GM19240 (cell line): ENCODE measurements around the gene MLC1.

Source experiments
- DNase-seq: peaks from one replicate; pipeline ENCODE4 v3.0.0; 2011; ENCODE audit warnings: low spot score; ENCODE audit not compliant: insufficient read length

The MLC1 gene

DNA sequence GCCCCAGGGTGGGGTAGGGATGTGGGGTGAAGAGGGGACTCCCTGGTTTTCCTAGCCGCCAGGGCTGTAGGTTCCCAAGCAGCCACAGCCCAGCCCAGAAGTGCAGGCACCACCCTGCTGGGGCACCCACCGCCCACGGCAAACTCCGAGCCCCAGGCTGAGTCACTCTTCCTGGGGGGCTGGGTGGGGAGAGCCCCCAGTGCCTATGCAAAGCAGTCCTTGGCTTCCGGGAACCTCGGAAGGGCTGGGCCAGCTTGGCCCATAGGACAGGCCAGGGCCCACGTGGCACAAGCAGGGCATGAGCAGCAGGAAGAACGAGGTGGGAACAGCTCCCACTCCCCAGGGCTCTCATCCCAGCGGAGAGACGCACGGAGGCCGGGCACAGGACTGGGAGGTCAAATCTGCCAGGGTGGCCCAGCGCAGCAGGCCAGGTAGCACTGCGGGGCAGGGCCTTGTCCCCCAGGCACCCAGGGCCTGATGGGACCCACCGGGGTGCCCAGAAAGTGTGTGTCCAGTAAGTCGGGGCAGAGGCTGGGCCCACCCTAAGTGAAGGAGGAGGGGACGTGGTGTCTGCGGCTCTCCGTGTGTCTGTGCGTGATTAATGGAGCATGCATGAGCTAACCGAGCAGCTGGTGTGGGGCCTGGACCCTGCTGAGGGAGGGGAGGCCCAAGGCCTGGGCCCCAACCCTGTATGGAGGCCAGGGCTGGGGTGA is 68.1 kb downstream of the MLC1 start:
- DNase-seq: no peak

DNA sequence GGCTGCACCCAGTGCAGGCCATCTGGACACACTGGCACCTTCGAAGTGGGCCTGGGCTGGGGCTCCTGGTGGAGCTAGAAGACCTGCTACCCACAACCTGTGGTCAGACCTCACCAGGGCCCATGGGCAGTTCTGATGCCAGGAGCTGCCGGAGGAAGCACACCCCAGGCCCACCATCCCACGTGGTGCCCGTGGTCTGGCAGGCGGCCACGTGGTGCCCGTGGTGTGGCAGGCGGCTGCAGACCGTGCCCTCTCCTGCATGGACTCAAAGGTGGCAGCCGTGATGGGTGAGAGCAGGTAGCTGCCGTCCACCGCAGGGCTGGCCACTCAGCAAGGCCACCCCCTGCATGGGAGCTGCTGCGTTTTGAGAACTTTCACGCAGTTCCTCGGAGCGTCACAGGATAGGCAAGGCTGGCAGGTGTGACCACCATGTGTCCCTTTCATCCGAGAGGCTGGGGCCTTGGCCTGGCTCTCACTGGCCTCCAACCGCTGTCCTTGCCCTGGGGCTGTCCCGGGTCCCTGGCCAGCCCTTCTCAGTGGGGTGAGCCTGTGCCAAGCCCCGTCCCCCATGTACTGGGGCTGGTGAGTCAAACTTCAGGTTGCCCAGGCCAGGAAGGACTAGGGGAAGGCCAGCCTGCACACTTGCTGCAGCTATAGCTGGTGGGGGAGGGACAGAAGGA is 68.8 kb downstream of the MLC1 start:
- DNase-seq: no peak

DNA sequence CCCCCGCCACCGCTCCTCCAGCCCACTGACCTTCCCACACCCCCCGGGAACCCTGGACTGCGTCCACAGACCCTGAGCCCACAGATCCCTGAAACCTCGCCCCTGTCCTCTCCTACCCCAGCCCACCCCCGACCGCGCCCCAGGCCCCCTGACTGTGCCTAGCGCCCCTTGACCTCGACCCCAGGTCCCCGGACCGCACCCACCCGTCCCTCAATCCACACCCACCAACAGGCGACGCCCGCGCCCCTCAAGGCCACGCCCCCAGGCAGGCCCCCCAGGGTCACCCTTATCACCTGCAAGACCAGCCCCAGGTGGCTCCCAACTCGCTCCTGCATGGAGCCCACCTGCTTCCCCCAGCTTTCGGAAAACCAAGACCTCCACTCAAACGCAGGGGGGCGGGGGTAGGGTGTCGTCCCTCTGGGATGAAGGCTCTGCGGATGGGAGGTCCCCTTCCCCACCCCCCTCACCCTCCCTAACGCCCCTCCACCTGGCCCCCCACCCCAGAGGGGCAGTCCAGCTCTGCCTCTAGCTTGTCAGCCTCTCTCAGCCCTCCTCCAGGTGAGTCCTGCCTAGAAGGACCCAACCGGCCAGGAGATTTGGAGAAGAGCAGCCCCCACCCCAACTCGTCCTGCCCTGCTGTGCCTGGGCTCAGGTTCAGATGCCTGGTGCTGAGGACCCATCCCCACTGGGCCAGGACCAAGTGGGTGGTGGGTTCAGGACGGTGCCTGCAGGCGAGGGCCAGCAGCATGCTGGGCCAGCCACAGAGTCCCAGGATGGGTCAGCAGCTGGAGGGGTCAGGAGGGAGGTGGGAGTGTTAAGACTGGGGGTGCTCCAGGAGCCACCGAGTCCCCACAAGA is 69.5 kb downstream of the MLC1 start:
- DNase-seq: no peak

DNA sequence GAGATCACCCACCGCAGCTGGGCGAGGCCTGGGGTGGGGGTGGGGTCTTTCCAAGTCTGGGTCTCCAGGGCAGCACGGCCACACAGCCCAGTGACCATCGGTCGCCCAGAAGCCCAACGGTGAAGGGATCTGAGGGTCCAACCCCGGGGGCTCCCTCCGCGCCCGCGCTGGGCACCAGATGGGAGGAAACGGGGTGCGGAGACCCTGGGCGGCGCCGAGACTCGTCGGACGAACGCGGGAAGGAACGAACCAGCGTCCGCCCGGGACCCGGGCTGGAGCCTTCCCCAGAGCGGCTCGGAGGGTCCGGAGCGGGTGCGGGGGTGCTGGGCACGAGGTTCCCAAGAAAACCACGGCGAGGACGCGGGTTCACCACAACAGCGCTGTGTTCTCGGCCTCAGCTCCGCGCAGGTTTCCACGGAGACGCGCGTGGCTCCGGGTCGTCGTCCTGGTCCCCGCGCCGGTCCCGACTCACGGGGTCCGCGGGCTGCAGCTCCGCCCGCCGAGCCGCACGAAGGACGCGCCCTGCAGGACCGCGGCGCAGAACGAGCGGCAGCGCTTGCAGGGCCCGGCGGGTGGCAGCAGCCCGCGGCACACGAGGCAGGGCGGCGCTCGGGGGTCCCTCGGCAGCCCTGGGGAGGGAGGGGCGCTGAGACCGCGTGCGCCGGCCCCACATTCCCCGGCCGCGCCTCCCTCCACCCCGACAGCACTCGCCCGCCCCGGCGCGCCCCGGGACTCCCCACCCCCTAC is 70.4 kb downstream of the MLC1 start:
- DNase-seq: no peak

DNA sequence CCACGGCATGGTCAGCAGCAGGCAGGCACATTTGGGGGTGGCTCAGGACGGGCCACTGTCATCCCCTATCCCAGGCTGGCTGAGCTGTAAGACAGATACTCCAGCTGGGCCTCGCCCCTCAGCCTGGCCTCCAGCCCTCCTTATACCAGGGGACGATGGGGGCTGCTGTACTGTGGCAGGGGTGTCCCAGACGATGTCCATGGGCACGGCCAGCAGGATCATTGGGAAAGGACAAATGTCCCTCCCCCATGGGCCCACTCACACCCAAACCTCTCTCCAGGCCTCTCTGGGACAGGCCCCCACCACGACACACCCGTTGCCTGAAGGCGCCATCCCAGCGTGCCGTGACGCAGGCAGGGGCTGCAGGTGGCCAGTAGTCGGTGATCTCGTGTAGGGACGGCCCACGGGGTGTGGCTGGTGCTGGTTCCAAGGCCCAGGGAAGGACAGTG is 71.1 kb downstream of the MLC1 start:
- DNase-seq: no peak

DNA sequence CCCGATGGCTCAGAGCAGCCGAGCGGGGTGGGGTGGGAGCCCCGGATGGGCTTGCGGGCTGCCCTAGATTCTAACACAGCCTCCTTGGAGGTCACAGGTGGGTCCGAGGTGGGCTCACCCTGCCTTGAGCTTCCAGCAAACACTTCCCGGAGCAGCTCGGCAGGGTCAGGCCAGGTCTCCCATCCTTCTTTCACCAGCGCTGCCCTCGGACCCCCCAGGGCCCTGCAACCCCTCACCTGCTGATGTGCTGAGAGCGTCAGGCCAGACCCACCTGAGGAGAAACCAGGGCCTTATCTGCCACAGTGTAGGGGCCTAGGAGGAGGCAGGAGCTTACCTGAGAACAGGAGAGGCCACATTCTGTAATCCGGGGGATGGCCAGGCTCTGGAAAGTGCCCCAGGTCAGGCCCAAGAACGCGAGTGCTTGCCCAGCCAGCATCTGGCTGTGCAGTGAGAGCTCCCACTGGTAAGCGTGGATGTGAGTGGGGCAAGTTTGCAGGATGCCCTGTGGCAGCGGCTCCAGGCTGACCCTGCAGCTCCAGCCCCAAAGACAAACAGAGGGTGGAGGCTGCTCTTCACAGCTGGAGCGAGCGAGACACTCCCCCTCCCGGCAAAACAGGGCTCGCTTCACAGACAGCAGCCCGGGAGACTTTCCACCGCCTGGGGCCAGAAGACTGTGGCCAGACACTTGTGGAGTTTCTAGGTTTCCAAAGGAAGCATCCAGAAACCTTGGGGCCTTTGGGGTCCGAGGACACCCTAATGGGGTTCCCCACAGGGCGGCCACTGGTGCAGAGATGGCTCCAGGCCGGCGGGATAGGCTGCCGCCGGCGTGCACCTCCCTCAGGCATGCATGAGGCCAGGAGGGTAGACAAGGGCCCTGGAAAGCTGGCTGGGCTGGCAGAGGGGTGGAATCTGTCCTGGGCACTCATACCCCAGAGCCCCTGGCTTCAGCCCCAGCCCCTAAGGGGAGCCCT is 72.7 kb downstream of the MLC1 start, which contains the start of gene IL17REL:
Gene IL17REL, minus strand, starts transcription at position 555 of the 971 bp plus-strand sequence. Its CDS starts 119 bp downstream, at position 436.
- no peak for DNase-seq

DNA sequence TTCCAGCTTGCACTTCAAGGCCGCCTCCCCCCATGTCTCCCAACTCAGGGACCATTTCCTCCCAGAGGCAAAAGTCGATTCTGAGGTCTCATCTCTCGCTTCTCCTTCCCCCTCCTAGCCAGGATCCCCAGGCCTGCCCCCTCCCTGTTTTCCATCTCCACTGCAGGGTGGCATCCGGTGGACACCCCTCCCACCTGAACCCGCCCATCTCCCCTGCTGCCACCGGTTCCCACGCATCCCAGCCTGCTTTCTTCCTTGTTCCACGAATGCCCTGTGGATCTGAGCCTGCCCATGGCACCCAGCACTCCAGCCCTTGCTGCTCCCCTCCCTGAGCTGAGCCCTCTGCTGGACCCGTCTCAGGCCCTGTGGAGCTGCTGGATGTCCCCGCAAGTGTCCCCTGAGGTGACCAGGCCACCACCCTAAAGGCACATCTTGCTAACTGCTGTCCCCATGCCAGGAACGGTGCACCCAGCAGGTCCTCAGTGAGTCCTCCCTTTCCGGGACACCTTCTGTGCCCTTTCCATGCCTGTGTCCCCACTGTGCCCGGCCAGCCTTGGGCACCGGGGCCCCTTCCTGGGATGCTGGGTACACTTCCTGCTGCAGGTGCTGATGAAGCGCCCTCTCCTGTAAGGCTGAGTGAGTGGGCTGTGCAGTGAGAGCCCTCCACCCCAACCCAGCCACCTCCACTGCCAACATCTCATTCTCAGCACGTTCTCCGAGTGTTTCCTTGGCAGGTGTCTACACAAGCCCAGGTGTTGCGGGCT is 73.6 kb downstream of the MLC1 start:
- no peak for DNase-seq

DNA sequence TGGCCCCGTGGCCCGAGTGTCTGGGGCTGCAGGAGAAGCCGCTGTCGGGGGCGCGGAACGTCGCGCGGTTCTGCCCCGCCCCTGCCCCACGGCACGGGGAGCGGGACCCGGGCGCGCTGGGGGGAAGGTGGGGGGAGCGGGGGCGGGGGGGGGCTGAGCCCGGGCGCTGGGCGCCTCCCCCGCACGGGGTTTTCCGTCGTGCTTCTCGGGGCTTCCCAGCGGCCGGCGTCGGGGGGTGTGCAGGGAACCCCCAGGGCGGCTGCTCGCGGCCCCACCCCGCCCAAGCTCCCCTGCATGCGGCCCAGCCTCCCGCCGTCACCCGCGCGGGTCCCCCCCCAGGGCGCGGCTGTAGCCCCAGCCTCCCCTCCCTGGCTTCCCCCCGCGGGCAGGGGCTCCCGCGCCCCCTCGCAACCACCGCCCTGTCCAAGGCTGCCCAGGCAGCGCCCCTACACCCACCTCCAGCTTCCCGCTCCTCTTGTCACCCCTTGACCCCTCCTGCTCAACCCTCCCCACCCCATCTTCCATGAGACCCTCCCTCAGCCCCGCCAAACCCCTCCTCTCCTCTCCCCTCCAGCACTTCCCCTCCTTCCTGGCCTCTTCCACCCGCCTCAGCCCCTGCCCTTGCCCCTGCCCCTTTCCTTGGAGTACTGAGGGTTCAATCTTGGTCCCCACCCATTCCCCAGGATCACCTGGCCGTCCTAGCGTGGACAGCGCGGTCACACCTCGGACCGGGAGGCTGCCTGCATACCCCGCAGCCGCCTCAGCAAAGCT is 74.4 kb downstream of the MLC1 start:
- DNase-seq: no peak

DNA sequence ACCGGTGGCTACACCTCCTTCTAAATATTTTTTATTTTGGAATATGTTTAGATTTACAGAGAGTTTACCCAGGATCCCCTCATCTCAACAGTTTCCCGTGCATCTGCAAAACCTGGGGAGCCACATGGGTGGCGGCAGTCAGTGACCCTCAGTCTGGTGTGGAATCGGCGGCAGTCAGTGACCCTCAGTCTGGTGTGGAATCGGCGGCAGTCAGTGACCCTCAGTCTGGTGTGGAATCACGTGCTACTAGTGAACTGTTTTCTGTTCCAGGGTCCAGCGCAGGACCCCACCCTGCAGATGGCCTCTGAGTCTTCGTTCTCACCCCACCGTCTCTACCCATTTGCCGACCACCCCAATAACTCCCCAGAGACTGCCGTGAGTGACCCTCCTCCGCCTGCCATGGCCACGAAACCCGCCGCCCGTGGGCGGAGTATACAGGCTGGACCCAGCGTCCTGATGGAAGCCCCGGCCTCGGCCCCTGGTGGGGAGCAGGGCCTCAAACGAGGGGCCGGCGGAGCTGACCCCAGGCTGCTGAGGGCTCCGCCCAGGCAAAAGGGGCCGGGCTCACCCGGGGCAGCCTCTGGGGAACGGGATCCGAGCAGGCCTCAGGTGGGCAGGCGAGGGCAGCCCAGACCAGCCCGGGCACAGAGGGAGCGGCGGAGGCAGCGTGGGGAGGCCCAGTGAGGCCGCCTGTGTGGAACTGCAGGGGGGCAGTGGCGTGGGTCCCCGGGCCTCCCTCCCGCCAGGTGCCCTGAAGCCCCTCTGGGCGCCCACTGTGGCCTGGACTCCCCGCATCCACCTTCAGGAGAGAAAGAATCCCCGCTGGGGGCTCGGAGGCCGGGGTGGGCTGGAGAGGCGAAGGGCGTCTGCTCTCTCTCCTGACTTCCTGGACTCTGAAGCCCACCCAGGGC is 75.2 kb downstream of the MLC1 start:
- no peak for DNase-seq
